NCI-H2029 treated with DMSO at 0.1 percent for 48 hours (cell line): ENCODE data around the gene E4F1.
"Not testable (repeated sequence)": the region's sequence is repeated elsewhere in the genome, so short reads cannot be mapped to it uniquely, and the experiment has no call there.

Experiments
- DNase-seq: peaks from one replicate; lab custom pipeline; 2025; lab: John Stamatoyannopoulos, UW

E4F1 gene

DNA sequence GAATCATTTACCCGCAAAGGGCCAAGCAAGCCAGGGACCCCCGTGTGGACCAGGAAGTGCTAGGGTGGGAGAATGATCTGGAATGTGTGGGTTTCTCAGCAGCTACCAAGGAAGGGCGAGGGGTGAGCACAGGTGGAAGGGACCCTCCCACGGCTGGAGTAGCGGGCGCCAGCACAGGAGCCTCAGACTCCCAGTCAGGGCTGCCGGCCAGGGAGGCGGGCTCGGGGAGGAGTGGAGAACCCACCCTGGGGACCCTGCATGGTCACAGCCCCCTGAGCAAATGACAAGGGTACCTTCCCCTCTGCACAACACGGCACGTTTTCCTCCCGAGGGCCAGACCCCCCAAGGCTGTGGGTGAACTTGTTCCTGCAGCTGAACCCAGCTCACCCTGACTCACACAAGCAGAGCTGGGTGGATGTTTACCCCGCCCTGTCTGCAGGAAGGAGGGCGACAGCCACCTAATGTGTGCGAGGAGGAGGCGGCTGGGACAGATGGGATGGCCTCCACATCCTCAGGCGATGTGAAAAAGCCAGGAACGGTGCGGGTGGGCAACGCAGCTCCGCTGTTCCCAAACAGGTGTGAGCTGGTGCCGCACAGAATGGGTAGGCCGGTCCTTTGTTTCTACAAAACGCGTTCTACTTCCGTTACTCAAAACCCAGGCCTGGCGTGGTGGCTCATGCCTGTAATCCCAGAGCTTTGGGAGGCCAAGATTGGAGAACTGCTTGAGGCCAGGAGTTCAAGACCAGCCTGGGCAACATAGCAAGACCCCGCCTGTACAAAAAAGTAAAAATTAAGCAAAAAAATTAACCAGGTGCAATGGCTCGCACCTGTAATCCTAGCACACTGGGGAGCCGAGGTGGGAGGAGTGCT is 21.8 kb downstream of the E4F1 start:
- DNase-seq, result no peak

DNA sequence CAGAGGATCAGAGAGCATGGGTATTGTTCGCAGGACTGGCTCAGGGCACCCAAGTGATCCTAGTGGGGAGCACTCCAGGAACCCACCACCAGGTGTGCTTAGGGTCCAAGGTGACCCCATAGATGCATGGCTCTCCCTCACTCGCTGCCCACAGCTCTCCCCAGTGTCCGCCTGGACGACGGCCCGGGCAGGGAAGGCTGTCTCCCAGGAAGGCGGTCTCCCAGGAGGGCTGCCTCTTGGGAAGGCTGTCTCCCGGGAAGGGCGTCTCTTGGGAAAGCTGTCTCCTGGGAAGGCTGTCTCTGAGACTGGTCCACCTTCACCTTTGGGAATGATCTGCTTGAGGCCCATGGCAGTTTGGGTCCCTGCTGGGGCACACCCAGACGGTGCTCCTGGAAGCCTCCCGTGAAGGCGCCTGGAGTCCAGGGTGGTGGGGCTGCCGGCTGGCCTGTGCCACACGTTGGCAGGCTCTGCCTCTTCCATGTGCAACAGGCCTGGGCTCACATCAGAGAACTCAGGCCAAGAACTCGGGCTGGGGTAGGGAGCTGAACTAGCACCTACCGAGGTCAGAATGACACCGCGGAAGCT is 23.0 kb downstream of the E4F1 start:
- DNase-seq, result no peak

DNA sequence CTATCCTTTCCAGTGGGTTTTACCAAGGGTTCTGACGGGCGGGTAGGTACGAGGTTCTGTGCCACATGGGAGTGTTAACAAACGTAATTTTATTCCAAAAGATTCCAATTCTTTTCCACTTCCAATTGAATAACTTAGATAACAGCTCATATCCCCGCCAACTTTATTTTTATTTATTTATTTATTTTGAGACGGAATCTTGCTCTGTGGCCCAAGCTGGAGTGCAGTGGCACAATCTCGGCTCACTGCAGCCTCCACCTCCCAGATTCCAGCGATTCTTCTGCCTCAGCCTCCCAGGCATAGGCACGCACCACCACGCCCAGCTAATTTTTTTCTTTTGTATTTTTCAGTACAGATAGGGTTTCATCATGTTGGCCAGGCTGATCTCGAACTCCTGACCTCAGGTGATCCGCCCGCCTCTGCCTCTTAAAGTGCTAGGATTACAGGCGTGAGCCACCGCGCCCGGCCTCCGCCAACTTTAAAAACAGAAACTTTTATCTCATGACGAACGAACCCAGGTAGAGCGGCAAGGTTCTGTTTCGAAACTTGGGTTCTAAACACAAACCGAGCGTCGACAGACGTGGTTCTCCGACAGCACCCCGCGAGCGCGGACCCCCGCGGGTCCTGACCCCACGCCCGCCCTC is 27.4 kb downstream of the E4F1 start:
- DNase-seq, result no peak

DNA sequence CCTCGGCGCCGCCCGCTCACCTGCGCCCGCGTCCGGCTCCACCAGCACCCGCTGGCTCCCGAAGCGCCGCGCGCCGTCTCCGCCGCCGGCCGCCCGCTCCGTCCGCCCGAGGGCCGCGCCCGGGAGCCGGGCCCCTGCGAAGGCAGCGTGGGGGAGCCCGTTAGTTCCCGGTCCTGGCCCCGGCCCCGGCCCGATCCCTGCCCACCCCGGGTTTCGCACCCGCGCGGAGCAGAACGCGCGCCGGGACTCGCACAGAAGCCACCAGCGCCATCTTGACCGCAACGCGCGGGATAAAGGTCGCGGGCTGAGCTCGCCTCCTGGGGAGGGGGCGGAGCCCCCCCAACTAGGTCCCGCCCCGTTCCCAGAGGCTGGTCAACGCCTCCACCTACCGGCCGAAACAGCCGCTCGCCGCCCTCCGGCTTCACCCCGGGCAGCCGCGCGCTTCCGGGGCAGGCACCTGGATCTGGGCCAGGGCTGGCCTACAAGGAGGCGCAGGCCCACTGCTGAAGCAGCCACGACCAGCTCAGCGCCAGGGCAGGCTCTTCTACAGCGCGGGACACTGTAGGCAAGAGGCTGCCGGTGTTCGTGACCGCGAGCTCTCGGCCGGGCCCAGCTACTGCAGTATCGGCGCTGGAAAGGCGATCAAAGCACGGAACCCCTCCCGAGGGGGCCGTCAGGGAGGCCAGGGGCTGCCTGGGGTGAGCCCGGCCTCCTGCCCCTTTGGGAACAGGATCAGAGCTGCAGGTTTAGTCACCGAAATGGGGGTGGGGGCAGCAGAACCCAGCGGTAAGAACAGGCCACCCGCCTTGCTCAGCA is 28.1 kb downstream of the E4F1 start, which contains the start of gene ECI1:
ECI1 (minus strand) TSS at position 292 of the 816 bp plus-strand sequence; CDS start at position 271, 21 bp downstream.
- peak; percentile 68 for DNase-seq

DNA sequence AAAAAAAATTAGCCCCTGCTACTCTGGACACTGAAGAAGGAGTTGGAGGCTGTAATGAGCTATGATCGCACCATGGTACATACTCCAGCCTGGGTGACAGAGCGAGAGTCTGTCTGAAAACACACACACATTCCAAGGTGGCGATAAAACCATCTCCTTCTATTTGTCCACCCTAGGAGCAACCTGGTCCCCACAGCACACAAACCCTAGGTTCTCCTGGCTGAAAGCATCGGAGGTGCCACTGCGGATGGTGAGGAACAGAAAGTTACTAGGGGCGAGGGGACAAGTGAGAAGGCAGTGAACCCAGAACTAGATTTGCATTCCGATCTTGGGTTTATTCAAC is 29.4 kb downstream of the E4F1 start:
- no peak for DNase-seq

DNA sequence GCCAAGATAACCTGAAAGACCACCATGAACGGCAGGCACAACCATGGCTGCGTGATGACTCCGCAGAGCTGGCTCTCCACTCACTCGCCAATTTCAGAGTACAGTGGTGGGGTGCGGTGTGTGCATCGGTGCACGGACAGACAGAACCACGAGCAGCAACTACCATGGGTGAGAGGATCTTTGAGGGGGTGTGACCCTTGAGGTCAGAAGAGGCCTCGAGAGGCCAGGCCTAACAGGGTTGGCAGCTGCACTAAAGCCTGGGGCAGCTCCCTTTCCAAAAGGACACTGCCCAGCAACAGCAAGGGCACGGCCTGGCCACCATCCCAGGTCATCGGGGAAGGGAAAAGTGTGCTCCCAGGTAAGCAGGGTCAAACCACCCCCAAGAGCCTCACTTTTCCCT is 29.9 kb downstream of the E4F1 start:
- no peak for DNase-seq

DNA sequence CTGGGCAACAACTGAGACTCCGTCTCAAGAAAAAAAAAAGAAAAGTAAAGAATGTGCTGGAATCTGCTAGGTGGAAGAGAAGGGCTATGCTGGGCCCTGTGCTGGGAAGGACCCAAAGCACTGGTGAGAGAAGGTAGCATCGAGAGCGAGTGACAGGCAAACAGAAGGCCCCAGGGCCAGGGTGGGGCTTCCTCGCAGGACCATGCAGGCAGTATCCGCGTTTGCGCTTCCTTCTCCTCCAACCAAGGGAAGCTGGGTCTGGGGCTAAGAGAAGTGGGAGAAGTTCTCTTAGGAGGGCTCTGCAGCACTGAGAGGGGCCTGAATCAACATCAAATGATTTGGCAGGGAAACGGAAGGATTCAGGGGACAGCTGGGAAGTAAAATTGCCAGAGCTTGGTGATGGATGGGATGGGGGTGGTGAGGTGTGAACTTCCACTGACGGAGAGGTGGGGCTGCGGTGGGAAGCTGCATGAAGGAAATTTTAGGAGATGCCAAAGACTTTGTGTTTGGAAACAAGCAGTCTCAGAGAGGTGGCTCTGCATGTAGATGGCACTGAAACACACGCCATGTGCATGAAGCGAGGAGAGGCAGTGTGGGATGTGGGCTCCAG is 33.2 kb downstream of the E4F1 start:
- DNase-seq, result no peak

DNA sequence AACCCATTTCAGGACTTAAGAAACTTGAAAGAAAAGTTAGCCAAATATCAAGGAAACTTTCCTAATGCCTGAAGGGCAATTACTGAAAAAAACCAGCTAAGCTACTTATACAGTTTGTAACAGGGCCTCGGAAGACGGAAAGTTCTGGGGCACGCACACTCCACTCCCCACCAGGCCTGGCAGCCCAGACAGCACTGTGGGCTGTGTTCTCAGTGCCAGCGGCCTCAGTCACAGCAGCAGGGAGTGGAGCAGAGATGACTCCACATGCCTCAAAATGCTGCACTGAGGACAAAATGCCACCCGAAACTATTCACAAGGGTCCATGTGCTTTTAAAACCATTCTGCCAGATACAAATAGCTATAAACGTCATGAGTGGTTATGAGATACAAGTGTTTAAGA is 34.3 kb downstream of the E4F1 start:
- DNase-seq, result no peak

DNA sequence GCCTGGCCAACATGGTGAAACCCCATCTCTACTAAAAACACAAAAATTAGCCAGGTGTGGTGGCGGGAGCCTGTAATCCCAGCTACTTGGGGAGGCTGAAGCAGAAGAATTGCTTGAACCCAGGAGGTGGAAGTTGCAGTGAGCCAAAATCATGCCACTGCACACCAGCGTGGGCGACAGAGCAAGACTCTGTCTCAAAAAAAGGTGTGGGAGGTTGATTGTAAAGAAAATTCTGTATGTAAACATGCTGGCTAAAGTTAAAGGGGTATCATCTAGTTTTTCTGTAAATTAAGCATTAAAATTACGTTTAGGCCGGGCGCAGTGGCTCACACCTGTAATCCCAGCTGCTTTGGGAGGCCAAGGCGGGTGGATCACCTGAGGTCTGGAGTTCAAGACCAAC is 35.1 kb downstream of the E4F1 start:
- DNase-seq, result not testable (repeated sequence)

DNA sequence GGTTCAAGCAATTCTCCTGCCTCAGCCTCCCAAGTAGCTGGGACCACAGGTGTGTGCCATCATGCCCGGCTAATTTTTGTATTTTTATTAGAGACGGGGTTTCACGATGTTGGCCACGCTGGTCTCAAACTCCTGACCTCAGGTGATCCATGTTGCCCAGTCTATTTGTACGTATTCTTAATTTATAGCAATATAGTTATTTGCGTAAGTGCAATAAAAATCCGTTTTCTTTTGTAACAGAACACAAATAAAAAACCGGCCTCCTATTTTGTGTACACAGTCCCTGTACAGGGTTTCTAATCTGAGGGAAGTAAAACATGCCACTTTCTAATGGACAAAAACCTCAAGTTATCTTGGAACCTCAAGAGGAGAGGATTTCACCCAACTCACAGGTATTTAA is 36.9 kb downstream of the E4F1 start:
- DNase-seq, result no peak

DNA sequence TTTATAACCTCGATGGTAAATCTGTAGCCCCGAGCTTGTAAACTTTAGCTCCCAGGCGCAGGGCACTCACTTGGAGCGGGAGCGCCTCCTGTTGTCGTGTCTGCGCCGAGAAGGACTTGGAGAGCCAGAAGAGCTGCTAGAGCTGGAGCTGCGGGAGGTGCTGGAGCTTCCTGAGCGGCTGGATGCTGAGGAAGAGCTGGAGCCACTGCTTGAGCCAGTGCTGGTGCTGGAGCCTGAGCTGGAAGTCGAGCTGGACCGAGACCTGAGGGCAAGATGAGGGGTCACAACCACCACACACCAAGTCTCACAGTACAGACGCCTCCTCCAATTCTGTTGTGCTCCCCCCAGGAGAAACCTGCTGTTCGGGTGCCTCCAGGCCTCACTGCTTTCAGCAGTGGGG is 39.6 kb downstream of the E4F1 start:
- DNase-seq, result not testable (repeated sequence)

DNA sequence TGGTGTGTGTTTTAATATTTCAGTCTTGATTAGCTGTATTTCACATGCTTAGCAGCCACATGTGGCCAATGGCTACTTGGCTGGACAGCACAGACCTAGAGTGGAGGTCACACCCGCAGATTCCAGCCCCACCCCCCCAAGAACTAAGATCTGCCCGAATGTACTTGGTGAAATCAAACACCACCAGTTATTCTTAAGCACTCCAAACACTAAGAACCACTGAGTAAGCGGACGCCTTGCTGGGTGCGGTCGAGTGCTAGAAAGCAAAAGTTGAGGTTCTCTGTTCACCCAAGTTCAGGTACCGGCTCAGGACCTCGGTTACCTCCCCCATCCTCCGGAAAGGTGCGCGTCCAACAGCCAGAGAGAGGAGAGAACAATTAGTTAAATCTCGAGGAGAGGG is 43.5 kb downstream of the E4F1 start:
- DNase-seq, result not testable (repeated sequence)

DNA sequence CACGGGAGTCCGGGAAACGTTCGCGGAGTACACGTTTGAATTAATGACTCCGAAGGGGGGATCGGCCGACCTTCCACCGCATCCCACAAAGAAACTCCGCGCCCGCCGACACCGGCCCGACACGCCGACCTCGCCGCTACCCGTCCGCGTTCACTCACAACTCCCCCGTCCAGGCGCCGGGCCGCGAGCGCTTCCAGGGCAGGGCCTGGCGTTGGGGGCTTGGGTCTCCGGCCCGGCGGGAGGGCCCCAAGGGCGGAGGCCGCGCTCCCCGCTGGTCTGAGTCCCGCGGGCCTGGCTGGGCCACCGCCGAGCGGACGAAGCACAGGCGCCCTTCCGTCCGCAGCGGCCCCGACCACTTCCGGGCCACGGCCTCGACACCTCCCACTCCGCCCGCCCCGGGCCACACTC is 44.1 kb downstream of the E4F1 start:
- not testable (repeated sequence) for DNase-seq

DNA sequence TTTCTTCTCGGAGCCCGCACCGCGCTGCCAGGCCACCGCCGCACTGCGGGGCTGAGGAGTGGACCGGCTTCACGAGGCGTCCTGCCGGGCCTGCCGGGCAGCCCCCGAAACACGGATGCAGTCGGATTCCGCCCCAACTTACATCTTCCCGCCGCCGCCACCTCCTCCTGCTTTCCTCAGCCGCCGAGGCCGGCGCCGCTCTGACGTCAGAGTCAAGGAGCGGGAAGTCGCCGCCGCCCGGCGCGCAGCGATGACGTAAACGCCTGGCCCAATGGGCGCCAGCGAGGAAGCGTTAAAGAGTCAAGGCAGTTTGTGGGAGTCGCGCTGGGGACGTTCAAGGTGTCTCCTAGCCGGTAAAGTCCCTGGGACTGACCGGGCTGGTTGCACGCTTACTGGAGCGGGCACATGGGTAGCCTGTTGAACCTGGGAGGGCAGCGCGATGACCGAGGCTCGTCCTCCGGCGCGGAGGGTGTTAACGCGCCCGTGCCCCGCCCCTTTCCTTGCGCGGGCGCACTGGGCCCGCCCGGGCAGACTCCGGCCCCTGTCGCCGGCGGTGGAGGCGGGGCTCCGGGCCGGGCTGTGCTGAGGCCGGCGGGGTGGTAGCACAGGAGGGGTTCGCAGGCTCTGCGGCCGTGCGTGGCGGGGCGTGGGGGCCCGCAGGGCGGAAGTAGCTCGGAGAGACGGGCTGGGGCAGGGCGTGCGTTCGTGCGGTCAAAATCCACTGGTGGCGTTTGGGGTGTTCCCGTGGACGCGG is 44.7 kb downstream of the E4F1 start, which contains the start of gene RNPS1:
RNPS1 (minus strand) TSS at position 214 of the 754 bp plus-strand sequence. CDS start 3,483 bp downstream, outside the sequence.
- DNase-seq, result peak; percentile 57

DNA sequence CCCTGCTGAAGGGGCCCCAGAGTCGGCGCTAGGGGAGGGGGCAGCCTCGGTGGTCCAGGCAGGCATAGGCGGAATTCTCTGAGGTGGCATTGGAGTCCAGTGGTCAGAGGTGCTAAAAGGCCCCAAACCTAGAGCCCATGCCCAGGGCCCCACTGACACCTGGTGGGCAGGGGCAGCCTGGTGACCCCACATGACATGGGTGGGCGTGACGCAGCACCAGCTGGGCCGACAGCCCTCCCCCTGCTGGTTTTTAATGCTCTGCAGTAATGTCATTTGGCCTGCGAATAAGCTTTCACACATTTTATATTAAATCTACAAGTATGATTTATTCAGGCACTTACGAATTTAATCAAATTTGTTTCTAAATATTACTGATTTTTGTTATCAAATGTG is 46.7 kb downstream of the E4F1 start:
- no peak for DNase-seq

DNA sequence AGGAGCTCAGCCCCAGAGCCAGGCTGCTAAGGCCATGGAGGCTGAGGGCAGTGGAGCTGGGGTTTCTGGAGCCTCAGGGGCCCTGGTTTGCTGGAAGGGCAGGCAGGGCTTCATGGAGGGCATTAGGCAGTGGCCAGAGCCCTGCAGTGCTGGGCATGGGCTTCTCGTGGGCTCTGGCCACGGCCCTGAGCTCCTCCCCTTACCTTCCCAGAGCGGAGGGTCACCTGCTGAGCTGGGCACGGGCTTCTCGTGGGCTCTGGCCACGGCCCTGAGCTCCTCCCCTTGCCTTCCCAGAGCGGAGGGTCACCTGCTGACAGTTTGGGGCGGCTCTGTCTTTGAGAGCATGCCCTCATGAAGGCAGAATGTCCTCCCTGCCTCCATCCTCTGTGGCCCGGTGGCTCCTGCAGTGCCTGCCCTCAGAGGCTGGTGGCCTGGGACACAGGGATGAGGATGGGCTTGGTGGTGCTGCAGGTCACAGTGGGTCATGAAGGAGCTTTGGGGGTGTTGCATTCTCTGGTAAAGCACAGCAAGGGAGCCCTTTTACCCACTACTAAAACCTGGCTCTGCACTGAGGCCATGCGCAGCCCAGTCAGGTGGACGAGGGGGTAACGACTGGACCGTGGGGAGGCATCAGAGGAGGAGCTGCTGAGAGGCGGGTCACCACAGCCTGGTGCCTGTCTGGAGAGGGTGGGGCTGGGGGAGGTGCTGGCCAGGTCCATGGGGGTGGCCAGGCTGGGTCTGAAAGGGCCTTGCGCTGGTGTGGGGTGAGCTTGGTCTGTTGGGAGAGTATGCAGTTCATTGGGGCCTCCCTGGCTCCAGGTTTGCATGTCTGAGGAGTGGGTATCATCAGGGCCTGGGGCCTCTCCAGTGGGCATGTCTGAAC is 47.4 kb downstream of the E4F1 start:
- no peak for DNase-seq

DNA sequence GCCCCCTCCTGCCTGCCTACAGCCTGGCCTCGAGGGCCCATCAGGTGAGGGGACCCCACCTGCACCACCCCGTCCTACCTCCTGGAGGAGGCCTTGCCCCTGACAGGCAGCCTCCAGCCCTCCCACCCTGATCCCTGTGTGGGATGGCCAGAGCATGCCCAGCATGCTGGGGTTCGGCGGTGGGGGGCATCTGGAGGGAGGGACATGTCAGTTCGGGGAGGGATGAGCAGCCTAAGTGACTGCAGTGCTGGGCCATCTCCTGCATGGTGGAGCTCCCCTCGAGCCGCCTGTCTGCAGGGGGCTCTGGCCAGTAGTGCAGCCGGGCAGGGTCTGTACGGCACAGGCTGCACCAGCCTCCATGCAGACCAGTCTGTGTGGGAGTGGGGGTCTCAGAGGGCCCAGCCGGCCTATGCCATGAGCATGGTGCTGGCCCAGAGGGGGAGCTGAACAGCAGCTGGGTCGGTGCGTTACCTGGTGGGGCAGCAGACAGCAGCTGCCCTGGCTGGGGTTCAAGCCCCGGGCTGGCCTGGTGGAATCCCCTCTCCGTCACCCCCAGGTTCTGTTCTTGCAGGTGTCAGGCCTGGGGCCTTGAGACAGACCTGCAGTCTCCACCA is 48.6 kb downstream of the E4F1 start:
- DNase-seq, result no peak

DNA sequence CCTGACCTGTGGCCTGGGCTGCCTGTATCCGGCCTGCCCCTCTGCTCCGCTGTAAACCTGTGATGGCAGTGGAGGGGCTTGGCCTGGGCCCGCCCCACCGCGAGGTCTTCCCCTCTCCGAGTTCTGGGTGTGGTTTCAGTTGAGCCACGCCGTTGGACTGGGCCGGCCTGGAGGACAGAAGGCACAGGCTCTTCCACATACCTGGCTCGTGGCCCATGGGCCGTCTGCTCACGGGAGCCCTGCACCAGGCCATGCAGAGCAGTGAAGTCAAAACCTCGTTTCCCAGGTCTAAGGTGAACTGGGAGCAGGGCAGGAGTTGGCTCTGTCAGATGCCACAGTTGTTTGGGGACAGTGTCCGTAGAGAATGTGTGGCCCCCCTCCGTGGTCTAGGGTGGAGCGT is 50.1 kb downstream of the E4F1 start:
- DNase-seq, result no peak

DNA sequence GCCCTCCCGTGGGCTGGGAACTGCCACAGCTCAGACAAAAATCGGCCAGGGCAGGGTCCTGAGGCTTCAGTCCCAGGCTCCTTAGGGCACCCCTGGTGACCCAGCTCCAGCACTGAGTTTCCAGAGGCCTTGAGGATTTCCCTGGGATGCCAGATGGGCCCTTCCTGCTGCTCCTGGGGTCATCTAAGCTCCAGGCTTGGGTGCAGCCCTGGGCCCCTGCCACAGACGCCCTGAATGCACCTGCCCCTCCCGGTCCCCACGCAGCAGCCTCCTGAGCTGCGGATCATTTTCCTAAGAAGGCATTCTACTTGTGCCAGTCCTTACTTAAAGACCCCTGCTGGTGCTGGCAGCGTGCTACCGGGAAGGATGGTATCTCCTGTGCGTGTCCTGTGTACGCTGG is 50.5 kb downstream of the E4F1 start:
- no peak for DNase-seq
